Measurements from ENCODE around the gene AGAP1.

DNA sequence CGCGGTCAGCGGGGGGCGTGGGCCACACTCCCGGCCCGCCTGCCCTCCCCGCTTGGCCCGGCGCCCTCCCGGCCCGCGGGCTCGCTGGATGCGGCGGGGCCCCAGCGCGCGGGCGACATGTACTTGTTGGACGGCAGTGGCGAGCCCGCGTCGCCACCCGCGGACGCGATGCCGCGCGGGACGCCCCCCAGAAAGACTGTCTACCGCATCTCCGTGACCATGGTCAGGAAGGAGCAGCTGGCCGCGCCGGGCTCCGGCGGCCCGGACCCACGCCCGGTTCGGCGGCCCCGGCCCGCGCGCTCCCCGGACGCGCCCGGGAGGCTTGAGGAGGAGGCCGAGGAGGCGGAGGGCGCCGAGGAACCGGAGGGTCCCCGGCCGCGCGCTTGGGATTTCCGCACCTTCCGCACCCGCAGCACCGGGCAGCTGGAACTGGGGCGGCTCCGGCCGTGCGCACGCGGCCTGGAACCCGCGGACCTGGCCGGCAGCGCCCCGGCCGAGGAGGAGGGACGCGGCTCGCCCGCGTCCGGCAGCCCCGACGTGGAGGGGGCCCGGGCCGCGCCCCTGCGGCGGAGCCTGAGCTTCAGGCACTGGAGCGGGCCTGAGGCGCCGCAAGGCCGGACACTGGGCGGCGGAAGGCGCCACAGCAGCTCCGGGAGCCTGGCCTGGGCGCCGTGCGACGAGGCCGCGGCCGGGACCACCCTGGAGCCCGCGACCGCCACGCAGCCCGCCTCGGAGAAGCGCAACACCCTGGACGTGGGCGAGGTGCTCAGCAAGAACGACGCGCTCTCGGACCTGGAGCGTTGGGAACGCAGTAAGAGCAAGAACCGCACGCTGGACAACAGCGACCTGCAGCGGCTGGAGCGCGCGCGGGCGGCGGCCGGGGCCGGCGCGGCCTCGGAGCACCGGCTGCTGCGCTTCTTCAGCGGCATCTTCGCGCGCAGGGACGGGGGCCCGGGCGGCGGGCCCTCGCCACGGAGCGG lies 176.4 kb downstream of the AGAP1 start:
- TF ChIP-seq, protein P1, sequence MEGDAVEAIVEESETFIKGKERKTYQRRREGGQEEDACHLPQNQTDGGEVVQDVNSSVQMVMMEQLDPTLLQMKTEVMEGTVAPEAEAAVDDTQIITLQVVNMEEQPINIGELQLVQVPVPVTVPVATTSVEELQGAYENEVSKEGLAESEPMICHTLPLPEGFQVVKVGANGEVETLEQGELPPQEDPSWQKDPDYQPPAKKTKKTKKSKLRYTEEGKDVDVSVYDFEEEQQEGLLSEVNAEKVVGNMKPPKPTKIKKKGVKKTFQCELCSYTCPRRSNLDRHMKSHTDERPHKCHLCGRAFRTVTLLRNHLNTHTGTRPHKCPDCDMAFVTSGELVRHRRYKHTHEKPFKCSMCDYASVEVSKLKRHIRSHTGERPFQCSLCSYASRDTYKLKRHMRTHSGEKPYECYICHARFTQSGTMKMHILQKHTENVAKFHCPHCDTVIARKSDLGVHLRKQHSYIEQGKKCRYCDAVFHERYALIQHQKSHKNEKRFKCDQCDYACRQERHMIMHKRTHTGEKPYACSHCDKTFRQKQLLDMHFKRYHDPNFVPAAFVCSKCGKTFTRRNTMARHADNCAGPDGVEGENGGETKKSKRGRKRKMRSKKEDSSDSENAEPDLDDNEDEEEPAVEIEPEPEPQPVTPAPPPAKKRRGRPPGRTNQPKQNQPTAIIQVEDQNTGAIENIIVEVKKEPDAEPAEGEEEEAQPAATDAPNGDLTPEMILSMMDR (IDR thresholded peaks at IDR 0.05; ENCODE audit: low read depth, low read length, poor library complexity, severe bottlenecking): no peak
- TF ChIP-seq EZH2phosphoT487 (IDR thresholded peaks at IDR 0.05; ENCODE audit: borderline replicate concordance, low read length): no peak

All from DOHH2 (cell line).